Mammary epithelial cell (primary cell): ENCODE measurements around the gene EHMT1.

ENCODE experiments used
- EZH2 ChIP-seq: IDR thresholded peaks from 2 replicates; pipeline ENCODE4 v1.6.1; 2012; ENCODE audit warnings: low read length, inconsistent platforms, borderline replicate concordance
- TF ChIP-seq, protein P1 (sequence below), 2 donors: IDR thresholded peaks in 1 of 2; conservative IDR thresholded peaks in 1 of 2; 2 replicates each; pipeline ENCODE4 v1.5.1; 2011 to 2012; ENCODE audit warnings: inconsistent platforms in 2 of 2, low read length in 2 of 2, mild to moderate bottlenecking in 2 of 2, control low read depth in 1 of 2, low read depth in 1 of 2; ENCODE audit not compliant: insufficient read depth in 1 of 2; ENCODE audit errors: extremely low read depth in 1 of 2

GRCh38 chr9:137763271-137763955, 144.6 kb downstream of the EHMT1 start:
- TF ChIP-seq, protein P1, sequence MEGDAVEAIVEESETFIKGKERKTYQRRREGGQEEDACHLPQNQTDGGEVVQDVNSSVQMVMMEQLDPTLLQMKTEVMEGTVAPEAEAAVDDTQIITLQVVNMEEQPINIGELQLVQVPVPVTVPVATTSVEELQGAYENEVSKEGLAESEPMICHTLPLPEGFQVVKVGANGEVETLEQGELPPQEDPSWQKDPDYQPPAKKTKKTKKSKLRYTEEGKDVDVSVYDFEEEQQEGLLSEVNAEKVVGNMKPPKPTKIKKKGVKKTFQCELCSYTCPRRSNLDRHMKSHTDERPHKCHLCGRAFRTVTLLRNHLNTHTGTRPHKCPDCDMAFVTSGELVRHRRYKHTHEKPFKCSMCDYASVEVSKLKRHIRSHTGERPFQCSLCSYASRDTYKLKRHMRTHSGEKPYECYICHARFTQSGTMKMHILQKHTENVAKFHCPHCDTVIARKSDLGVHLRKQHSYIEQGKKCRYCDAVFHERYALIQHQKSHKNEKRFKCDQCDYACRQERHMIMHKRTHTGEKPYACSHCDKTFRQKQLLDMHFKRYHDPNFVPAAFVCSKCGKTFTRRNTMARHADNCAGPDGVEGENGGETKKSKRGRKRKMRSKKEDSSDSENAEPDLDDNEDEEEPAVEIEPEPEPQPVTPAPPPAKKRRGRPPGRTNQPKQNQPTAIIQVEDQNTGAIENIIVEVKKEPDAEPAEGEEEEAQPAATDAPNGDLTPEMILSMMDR (conservative IDR thresholded peaks at IDR 0.05 in 1 of 2, IDR thresholded peaks at IDR 0.05 in 1 of 2; ENCODE audit: extremely low read depth in 1 of 2, insufficient read depth in 1 of 2, low read depth in 1 of 2, low read length in 2 of 2), result no peak
- TF ChIP-seq EZH2, result no peak
